WTC11 (cell line): Measurements from ENCODE around the gene LDAH. TPM values are rescaled to one million over a fixed set of nuclear protein-coding genes. Genes with fewer than 3 reads are reported as not detected.
A peak's percentile ranks its signal among the peaks of the same experiment; 100 is the strongest.

ENCODE experiments used
- ATAC-seq: fragments of 200-7000 bp; cut with Tn5 transposase; 2 replicates; pipeline ENCODE4 v1.10.0; 2021; ENCODE audit warnings: mild to moderate bottlenecking, moderate library complexity
- CTCF ChIA-PET: fragments of 300-600 bp; sonication (Branson Sonifier 250); formaldehyde crosslinking; loops from one replicate; lab custom pipeline; 2021; ENCODE audit warnings: antibody characterized with exemption; lab: Charles Lee
- POLR2A ChIA-PET: fragments of 350-600 bp; sonication (Branson Sonifier 250); formaldehyde crosslinking; loops from one replicate; lab custom pipeline; 2021; ENCODE audit warnings: antibody characterized with exemption; lab: Charles Lee
- DNase-seq: peaks from one replicate; pipeline ENCODE4 v3.0.0; 2021; ENCODE audit warnings: low spot score
- H3K27ac Mint-ChIP-seq: 2 replicates; pipeline ENCODE4 v1.8.0; 2021; ENCODE audit warnings: mixed read lengths
- H3K27me3 Mint-ChIP-seq: 2 replicates; pipeline ENCODE4 v1.8.0; 2021; ENCODE audit warnings: low read depth, mild to moderate bottlenecking, moderate library complexity, mixed read lengths
- H3K36me3 Mint-ChIP-seq: 2 replicates; pipeline ENCODE4 v1.8.0; 2021; ENCODE audit warnings: mixed read lengths
- H3K4me1 Mint-ChIP-seq: 2 replicates; pipeline ENCODE4 v1.8.0; 2022; ENCODE audit warnings: mixed read lengths
- H3K4me3 Mint-ChIP-seq: 2 replicates; pipeline ENCODE4 v1.8.0; 2021; ENCODE audit warnings: mild to moderate bottlenecking, moderate library complexity, mixed read lengths
- H3K9me3 Mint-ChIP-seq: 2 replicates; pipeline ENCODE4 v1.8.0; 2021; ENCODE audit warnings: mixed read lengths
- ELF4 ChIP-seq: sonication (generic); formaldehyde crosslinking; IDR thresholded peaks from 2 replicates; pipeline ENCODE4 v1.8.1; 2022; ENCODE audit warnings: low read depth, mild to moderate bottlenecking, moderate library complexity, missing genetic modification reagents
- EMX1 ChIP-seq: fragments of 250-450 bp; sonication (Bioruptor Pico); IDR thresholded peaks from 2 replicates; pipeline ENCODE4 v1.8.0; 2021; ENCODE audit warnings: mild to moderate bottlenecking
- FOXP1 ChIP-seq: sonication (generic); formaldehyde crosslinking; IDR thresholded peaks from 2 replicates; pipeline ENCODE4 v1.8.0; 2022; ENCODE audit warnings: missing genetic modification reagents, mild to moderate bottlenecking, moderate library complexity, borderline replicate concordance
- HMGA2 ChIP-seq: fragments of 250-450 bp; sonication (Bioruptor Pico); IDR thresholded peaks from 2 replicates; pipeline ENCODE4 v1.4.0; 2021; ENCODE audit warnings: mild to moderate bottlenecking, moderate library complexity
- OVOL2 ChIP-seq: fragments of 250-450 bp; sonication (Bioruptor Pico); IDR thresholded peaks from 2 replicates; pipeline ENCODE4 v1.9.0; 2021; ENCODE audit warnings: mild to moderate bottlenecking, borderline replicate concordance
- RORB ChIP-seq: fragments of 250-450 bp; sonication (Bioruptor Pico); IDR thresholded peaks from 2 replicates; pipeline ENCODE4 v1.9.0; 2021; ENCODE audit warnings: mild to moderate bottlenecking
- SMAD4 ChIP-seq: sonication (generic); formaldehyde crosslinking; IDR thresholded peaks from 2 replicates; pipeline ENCODE4 v1.8.0; 2022; ENCODE audit warnings: mild to moderate bottlenecking, missing genetic modification reagents
- SOX15 ChIP-seq: fragments of 250-450 bp; sonication (Bioruptor Pico); IDR thresholded peaks from 2 replicates; pipeline ENCODE4 v1.9.0; 2021; ENCODE audit warnings: mild to moderate bottlenecking
- ZBTB21 ChIP-seq: sonication (generic); formaldehyde crosslinking; IDR thresholded peaks from 2 replicates; pipeline ENCODE4 v1.8.1; 2023; ENCODE audit warnings: mild to moderate bottlenecking, missing genetic modification reagents, borderline replicate concordance
- ZNF317 ChIP-seq: sonication (generic); formaldehyde crosslinking; IDR thresholded peaks from 2 replicates; pipeline ENCODE4 v1.8.1; 2023; ENCODE audit warnings: low read depth, mild to moderate bottlenecking, moderate library complexity, missing genetic modification reagents, borderline replicate concordance
- ZNF396 ChIP-seq: fragments of 250-450 bp; sonication (Bioruptor Pico); IDR thresholded peaks from 2 replicates; pipeline ENCODE4 v1.8.0; 2021; ENCODE audit warnings: mild to moderate bottlenecking, moderate library complexity, borderline replicate concordance
- total RNA-seq: library from RNA; stranded (reverse); gene quantifications from 3 replicates; pipeline ENCODE4 v1.2.3, GENCODE V29; 2021
- TF ChIP-seq, protein P1 (sequence below): sonication (generic); formaldehyde crosslinking; IDR thresholded peaks from 2 replicates; pipeline ENCODE4 v1.8.1; 2022; ENCODE audit warnings: low read depth, mild to moderate bottlenecking, moderate library complexity, missing genetic modification reagents, borderline replicate concordance
- TF ChIP-seq, protein P2 (sequence below): sonication (generic); formaldehyde crosslinking; IDR thresholded peaks from 2 replicates; pipeline ENCODE4 v1.8.1; 2023; ENCODE audit warnings: mild to moderate bottlenecking, moderate library complexity, missing genetic modification reagents
- TF ChIP-seq, protein P3 (sequence below): sonication (generic); formaldehyde crosslinking; IDR thresholded peaks from 2 replicates; pipeline ENCODE4 v1.8.1; 2023; ENCODE audit warnings: mild to moderate bottlenecking, missing genetic modification reagents, moderate library complexity
- TF ChIP-seq, protein P4 (sequence below): fragments of 250-450 bp; sonication (Bioruptor Pico); IDR thresholded peaks from 2 replicates; pipeline ENCODE4 v1.9.0; 2021; ENCODE audit warnings: mild to moderate bottlenecking
- TF ChIP-seq, protein P5 (sequence below): fragments of 250-450 bp; sonication (Bioruptor Pico); conservative IDR thresholded peaks from 2 replicates; pipeline ENCODE4 v1.9.0; 2021; ENCODE audit warnings: mild to moderate bottlenecking
- TF ChIP-seq, protein P6 (sequence below): fragments of 200-600 bp; IDR thresholded peaks from 2 replicates; pipeline ENCODE4 v1.8.0; 2022; ENCODE audit warnings: antibody characterized with exemption
- TF ChIP-seq, protein P7 (sequence below): sonication (generic); formaldehyde crosslinking; IDR thresholded peaks from 2 replicates; pipeline ENCODE4 v1.8.1; 2022; ENCODE audit warnings: mild to moderate bottlenecking, moderate library complexity, missing genetic modification reagents

The LDAH gene
- total RNA-seq, 1 experiment from 2014 or later: 20.5 TPM

DNA sequence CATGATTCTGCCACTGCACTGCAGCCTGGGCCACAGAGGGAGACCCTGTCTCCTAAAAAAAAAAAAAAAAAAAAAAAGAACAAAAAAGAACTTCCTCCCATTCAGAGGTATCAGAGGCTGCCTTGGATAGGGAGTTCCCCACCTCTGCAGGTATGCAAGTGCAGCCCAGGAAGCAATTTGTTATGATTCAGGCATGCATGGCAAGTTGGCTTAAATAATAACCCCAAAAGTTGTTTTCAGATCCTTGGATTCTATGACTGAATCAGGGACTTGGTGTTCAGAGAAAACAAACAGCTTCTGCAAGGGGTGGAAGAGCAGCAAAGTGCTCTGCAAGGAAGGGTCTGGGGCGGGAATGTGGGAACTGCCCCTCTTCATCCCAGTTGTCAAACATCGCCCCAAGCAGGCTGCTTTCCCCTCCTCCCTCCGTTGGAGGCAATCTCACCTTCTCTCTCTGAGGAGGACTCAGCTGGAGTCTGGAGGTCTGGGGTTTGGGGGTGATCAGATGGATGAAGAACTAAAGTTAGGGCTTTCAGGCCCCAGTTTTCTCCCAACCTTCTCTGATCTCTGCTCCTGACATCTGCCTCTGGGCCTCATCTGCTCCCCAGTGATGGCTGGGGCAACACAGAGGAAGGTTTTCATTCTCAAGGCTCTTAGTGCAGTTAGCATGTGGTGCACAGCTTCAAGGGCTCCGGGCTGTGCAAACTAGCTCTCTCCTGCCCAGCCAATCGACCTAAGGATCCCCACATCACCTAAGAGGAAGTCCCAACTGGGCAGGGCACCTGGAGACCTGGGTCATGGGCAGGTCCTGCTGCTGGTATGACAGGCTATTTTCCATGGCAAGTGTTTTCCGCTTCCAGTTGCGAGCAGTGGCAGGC, 159.5 kb downstream of the LDAH start:
- Mint-ChIP-seq H3K9me3 (no peaks in the 10 kb centered on the region), H3K36me3 (no peaks in the 10 kb centered on the region), H3K27me3 (peaks cover 84% of the 10 kb centered on the region), H3K27ac (no peak overlapping the region), H3K4me3 (no peak overlapping the region), H3K4me1 (peaks cover 27% of the 10 kb centered on the region)
- ChIA-PET POLR2A (no interaction called here), CTCF (interaction anchor here (1.1 to 8.9 kb wide), 3 partner anchors 11 to 300 kb away, joined by 3 to 329 read pairs (median 46); partner anchors contain the start of gene HS1BP3)
- ATAC-seq: no peak
- DNase-seq: no peak
- no peak for TF ChIP-seq SOX15 (CRISPR knock-in tag)

DNA sequence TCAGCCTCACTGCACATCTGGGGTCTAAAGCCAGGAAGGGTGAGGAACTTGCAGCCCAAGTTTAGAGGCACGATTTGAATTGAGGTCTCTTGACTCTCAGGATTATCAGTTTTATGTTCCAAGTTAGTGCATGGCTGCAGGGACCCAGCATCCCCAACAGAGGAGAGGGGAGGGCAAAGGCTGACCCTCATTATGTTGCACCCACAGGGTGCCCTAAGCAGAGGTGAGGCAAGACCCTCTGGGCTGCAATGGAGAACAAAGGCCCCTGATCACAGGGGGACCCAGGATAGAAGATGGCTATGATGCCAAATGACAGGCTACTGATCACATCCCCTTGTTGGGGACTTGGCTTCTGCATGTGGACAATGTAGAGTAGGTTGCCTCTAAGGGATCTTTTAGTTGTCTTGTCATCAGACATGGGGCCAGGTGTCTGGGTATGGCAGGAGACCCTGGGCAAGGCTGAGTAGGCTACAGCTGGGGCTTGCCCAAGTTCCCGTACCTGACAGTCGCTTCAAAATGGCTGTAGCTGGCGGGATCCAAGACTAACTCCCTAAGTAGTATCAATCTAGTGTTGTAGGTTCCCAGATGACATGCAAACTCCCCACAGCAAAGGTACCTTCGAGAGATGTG, 160.5 kb downstream of the LDAH start:
- Mint-ChIP-seq H3K4me3 (no peak overlapping the region), H3K27ac (no peak overlapping the region), H3K4me1 (peaks cover 20% of the 10 kb centered on the region), H3K36me3 (no peaks in the 10 kb centered on the region), H3K27me3 (peaks cover 74% of the 10 kb centered on the region), H3K9me3 (no peaks in the 10 kb centered on the region)
- TF ChIP-seq, protein P1, sequence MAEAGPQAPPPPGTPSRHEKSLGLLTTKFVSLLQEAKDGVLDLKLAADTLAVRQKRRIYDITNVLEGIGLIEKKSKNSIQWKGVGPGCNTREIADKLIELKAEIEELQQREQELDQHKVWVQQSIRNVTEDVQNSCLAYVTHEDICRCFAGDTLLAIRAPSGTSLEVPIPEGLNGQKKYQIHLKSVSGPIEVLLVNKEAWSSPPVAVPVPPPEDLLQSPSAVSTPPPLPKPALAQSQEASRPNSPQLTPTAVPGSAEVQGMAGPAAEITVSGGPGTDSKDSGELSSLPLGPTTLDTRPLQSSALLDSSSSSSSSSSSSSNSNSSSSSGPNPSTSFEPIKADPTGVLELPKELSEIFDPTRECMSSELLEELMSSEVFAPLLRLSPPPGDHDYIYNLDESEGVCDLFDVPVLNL (CRISPR knock-in tag): no peak
- TF ChIP-seq EMX1 (CRISPR knock-in tag) (no peak), ELF4 (CRISPR knock-in tag) (no peak), OVOL2 (CRISPR knock-in tag) (no peak), FOXP1 (CRISPR knock-in tag) (no peak), RORB (CRISPR knock-in tag) (no peak), ZNF396 (CRISPR knock-in tag) (no peak), ZBTB21 (no peak), ZNF317 (CRISPR knock-in tag) (no peak)
- TF ChIP-seq, protein P2, sequence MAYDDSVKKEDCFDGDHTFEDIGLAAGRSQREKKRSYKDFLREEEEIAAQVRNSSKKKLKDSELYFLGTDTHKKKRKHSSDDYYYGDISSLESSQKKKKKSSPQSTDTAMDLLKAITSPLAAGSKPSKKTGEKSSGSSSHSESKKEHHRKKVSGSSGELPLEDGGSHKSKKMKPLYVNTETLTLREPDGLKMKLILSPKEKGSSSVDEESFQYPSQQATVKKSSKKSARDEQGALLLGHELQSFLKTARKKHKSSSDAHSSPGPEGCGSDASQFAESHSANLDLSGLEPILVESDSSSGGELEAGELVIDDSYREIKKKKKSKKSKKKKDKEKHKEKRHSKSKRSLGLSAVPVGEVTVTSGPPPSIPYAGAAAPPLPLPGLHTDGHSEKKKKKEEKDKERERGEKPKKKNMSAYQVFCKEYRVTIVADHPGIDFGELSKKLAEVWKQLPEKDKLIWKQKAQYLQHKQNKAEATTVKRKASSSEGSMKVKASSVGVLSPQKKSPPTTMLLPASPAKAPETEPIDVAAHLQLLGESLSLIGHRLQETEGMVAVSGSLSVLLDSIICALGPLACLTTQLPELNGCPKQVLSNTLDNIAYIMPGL (CRISPR knock-in tag): no peak
- TF ChIP-seq, protein P3, sequence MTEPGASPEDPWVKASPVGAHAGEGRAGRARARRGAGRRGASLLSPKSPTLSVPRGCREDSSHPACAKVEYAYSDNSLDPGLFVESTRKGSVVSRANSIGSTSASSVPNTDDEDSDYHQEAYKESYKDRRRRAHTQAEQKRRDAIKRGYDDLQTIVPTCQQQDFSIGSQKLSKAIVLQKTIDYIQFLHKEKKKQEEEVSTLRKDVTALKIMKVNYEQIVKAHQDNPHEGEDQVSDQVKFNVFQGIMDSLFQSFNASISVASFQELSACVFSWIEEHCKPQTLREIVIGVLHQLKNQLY (CRISPR knock-in tag): no peak
- TF ChIP-seq, protein P4, sequence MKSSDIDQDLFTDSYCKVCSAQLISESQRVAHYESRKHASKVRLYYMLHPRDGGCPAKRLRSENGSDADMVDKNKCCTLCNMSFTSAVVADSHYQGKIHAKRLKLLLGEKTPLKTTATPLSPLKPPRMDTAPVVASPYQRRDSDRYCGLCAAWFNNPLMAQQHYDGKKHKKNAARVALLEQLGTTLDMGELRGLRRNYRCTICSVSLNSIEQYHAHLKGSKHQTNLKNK (CRISPR knock-in tag): no peak
- ATAC-seq (no peak), DNase-seq (no peak)
- ChIA-PET CTCF (interaction anchor here (0.7 to 8.9 kb wide), 35 partner anchors 11 to 710 kb away, joined by 3 to 329 read pairs (median 6); partner anchors contain the start of genes HS1BP3, LDAH and RHOB), POLR2A (interaction anchor here (2.1 kb wide), 1 partner anchor 12 kb away, joined by 8 read pairs; the partner anchor contains the start of gene HS1BP3)

DNA sequence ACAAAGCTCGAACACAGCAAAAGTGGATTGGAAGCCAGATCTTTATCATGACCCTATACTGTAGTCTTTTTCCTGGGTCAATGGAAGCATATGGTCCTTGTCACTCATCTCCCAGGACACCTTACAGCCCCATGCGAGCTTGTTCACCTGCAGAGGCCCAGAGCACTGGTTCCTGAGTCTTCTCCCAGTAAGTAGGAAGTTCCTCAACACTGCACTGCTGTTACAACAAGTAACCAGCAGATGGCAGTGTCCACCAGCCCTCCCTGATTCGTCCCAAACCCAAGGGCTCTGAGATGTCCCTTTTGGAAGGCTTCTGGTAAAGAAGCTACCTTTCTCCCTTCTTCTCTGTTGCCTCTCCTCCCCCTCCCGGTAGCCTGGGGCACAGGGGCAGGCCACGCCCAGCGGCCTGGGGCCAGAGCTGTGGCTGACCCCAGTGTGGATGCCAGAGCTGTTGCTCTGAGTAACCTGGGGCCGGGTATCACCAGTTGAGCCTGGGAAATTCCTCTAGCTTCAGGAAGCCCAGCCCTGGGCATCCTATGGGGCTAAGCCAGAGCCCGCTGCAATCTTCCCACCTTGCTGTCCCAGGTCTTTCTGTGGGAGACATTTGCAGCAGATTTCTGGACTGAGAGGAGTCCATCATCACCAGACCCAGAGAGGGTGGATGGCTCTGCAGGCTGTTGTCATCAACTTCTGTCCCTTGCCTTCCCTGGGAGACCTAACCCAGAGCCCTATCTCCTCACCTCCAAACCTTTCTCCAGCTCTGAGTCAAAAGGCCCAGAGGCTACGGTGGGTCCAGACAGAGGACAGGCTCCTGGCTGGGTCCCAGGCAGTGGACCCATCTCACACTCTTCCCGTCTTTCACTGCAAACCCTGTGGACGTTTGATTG, 161.2 kb downstream of the LDAH start:
- peak; percentile 70 for ATAC-seq
- no peak overlapping the region for H3K4me3 Mint-ChIP-seq
- POLR2A ChIA-PET: interaction anchor here (0.8 to 2.1 kb wide), 2 partner anchors 11 kb away, joined by 3 to 8 read pairs; partner anchors contain the start of gene HS1BP3
- no peaks in the 10 kb centered on the region for H3K9me3 Mint-ChIP-seq
- H3K27ac Mint-ChIP-seq: no peak overlapping the region
- H3K36me3 Mint-ChIP-seq: no peaks in the 10 kb centered on the region
- peak; percentile 76 for DNase-seq
- CTCF ChIA-PET: interaction anchor here (0.6 to 8.9 kb wide), 83 partner anchors 10 to 770 kb away, joined by 3 to 329 read pairs (median 4); partner anchors contain the start of genes APOB, HS1BP3, LDAH and RHOB
- peaks cover 20% of the 10 kb centered on the region for H3K4me1 Mint-ChIP-seq
- peaks cover 71% of the 10 kb centered on the region for H3K27me3 Mint-ChIP-seq
- TF ChIP-seq, protein P5, sequence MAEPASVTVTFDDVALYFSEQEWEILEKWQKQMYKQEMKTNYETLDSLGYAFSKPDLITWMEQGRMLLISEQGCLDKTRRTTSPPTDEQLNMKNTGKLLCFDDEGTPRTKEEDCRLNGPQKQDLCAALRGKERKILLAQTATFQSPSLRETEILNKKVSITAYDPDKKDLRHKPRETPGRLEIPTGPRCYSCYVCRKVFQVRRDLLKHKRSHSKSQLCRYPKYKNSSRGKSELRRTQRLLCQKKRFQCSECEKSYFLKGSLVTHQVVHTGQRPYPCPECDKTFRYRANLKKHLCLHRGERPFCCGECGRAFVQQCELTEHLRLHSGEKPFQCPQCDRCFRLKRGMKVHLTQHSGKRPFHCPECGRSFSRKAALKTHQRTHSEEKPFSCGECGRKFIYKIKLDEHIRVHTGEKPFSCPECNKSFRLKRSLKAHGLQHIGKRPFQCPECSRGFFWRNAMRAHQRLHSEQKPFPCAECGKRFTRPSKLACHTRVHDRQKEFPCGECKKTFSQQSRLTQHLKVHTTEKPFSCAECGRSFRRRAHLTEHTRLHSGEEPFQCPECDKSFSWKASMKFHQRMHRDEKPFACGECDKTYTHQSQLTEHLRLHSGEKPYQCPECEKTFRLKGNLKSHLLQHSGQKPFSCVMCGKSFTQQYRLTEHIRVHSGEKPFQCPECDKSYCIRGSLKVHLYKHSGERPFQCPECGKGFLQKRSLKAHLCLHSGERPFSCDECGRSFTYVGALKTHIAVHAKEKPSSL (CRISPR knock-in tag): no peak
- no peak for TF ChIP-seq SMAD4 (CRISPR knock-in tag)
- TF ChIP-seq, protein P6, sequence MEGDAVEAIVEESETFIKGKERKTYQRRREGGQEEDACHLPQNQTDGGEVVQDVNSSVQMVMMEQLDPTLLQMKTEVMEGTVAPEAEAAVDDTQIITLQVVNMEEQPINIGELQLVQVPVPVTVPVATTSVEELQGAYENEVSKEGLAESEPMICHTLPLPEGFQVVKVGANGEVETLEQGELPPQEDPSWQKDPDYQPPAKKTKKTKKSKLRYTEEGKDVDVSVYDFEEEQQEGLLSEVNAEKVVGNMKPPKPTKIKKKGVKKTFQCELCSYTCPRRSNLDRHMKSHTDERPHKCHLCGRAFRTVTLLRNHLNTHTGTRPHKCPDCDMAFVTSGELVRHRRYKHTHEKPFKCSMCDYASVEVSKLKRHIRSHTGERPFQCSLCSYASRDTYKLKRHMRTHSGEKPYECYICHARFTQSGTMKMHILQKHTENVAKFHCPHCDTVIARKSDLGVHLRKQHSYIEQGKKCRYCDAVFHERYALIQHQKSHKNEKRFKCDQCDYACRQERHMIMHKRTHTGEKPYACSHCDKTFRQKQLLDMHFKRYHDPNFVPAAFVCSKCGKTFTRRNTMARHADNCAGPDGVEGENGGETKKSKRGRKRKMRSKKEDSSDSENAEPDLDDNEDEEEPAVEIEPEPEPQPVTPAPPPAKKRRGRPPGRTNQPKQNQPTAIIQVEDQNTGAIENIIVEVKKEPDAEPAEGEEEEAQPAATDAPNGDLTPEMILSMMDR: peak; percentile 92
- TF ChIP-seq, protein P7, sequence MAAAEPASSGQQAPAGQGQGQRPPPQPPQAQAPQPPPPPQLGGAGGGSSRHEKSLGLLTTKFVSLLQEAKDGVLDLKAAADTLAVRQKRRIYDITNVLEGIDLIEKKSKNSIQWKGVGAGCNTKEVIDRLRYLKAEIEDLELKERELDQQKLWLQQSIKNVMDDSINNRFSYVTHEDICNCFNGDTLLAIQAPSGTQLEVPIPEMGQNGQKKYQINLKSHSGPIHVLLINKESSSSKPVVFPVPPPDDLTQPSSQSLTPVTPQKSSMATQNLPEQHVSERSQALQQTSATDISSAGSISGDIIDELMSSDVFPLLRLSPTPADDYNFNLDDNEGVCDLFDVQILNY (CRISPR knock-in tag): no peak
- TF ChIP-seq HMGA2 (CRISPR knock-in tag): no peak
